HEK293 (cell line): Measurements from ENCODE around the gene APOBEC2.

Experiments used
- BCL11A ChIP-seq: fragments of 450-650 bp; formaldehyde crosslinking; IDR thresholded peaks from 2 replicates; pipeline ENCODE4 v1.5.1; 2016; ENCODE audit warnings: low read depth, missing biosample characterization, missing genetic modification characterization
- CTCF ChIP-seq: fragments of 450-650 bp; formaldehyde crosslinking; IDR thresholded peaks from 2 replicates; pipeline ENCODE4 v1.5.1; 2016; ENCODE audit warnings: missing biosample characterization, missing genetic modification characterization
- GLI4 ChIP-seq: fragments of 450-650 bp; formaldehyde crosslinking; IDR thresholded peaks from 2 replicates; pipeline ENCODE4 v1.5.1; 2016; ENCODE audit warnings: missing biosample characterization, missing genetic modification characterization
- HOXC10 ChIP-seq: sonication (generic); formaldehyde crosslinking; IDR thresholded peaks from 2 replicates; pipeline ENCODE4 v1.8.1; 2023; ENCODE audit warnings: mild to moderate bottlenecking, missing genetic modification reagents
- KLF16 ChIP-seq: fragments of 450-650 bp; formaldehyde crosslinking; IDR thresholded peaks from 2 replicates; pipeline ENCODE4 v1.5.1; 2017; ENCODE audit warnings: missing biosample characterization, missing genetic modification characterization
- MYNN ChIP-seq: fragments of 450-650 bp; formaldehyde crosslinking; IDR thresholded peaks from 2 replicates; pipeline ENCODE4 v1.5.1; 2016; ENCODE audit warnings: missing biosample characterization, missing genetic modification characterization, borderline replicate concordance
- TRIM28 ChIP-seq: IDR thresholded peaks from 2 replicates; pipeline ENCODE4 v1.6.1; 2011; ENCODE audit warnings: low read length, control low read depth, borderline replicate concordance
- ZBTB17 ChIP-seq: fragments of 450-650 bp; formaldehyde crosslinking; IDR thresholded peaks from 2 replicates; pipeline ENCODE4 v1.5.1; 2016; ENCODE audit warnings: missing biosample characterization, missing genetic modification characterization
- ZBTB21 ChIP-seq: fragments of 450-650 bp; formaldehyde crosslinking; IDR thresholded peaks from 2 replicates; pipeline ENCODE4 v1.5.1; 2017; ENCODE audit warnings: missing biosample characterization, missing genetic modification characterization
- ZFHX2 ChIP-seq: fragments of 450-650 bp; formaldehyde crosslinking; conservative IDR thresholded peaks from 2 replicates; pipeline ENCODE4 v1.5.1; 2016; ENCODE audit warnings: missing biosample characterization, missing genetic modification characterization
- ZNF112 ChIP-seq: fragments of 450-650 bp; formaldehyde crosslinking; IDR thresholded peaks from 2 replicates; pipeline ENCODE4 v1.5.0; 2017; ENCODE audit warnings: missing biosample characterization, missing genetic modification characterization
- ZNF19 ChIP-seq: fragments of 450-650 bp; formaldehyde crosslinking; IDR thresholded peaks from 2 replicates; pipeline ENCODE4; 2016; ENCODE audit warnings: missing biosample characterization, missing genetic modification characterization, low read depth
- ZNF221 ChIP-seq: fragments of 450-650 bp; formaldehyde crosslinking; IDR thresholded peaks from 2 replicates; pipeline ENCODE4 v1.5.1; 2017; ENCODE audit warnings: missing biosample characterization, missing genetic modification characterization, borderline replicate concordance
- ZNF223 ChIP-seq: fragments of 450-650 bp; formaldehyde crosslinking; IDR thresholded peaks from 2 replicates; pipeline ENCODE4 v1.5.1; 2016; ENCODE audit warnings: missing biosample characterization, missing genetic modification characterization
- ZNF239 ChIP-seq: fragments of 450-650 bp; formaldehyde crosslinking; IDR thresholded peaks from 2 replicates; pipeline ENCODE4 v1.5.1; 2016; ENCODE audit warnings: missing biosample characterization, missing genetic modification characterization
- ZNF248 ChIP-seq: fragments of 450-650 bp; formaldehyde crosslinking; IDR thresholded peaks from 2 replicates; pipeline ENCODE4 v1.5.1; 2017; ENCODE audit warnings: missing biosample characterization, missing genetic modification characterization
- ZNF416 ChIP-seq: fragments of 450-650 bp; formaldehyde crosslinking; IDR thresholded peaks from 2 replicates; pipeline ENCODE4 v1.5.1; 2016; ENCODE audit warnings: missing biosample characterization, missing genetic modification characterization
- ZNF518A ChIP-seq: fragments of 450-650 bp; formaldehyde crosslinking; conservative IDR thresholded peaks from 2 replicates; pipeline ENCODE4 v1.5.1; 2016; ENCODE audit warnings: low read depth, missing biosample characterization, missing genetic modification characterization
- ZNF529 ChIP-seq: fragments of 450-650 bp; formaldehyde crosslinking; IDR thresholded peaks from 2 replicates; pipeline ENCODE4 v1.5.1; 2017; ENCODE audit warnings: missing genetic modification characterization, missing biosample characterization; ENCODE audit not compliant: insufficient replicate concordance
- ZNF624 ChIP-seq: fragments of 450-650 bp; formaldehyde crosslinking; IDR thresholded peaks from 2 replicates; pipeline ENCODE4 v1.5.1; 2017; ENCODE audit warnings: missing biosample characterization, missing genetic modification characterization
- ZNF660 ChIP-seq: fragments of 450-650 bp; IDR thresholded peaks from 2 replicates; pipeline ENCODE4 v1.5.1; 2018; ENCODE audit warnings: missing biosample characterization, mild to moderate bottlenecking, missing genetic modification characterization
- ZNF701 ChIP-seq: fragments of 450-650 bp; formaldehyde crosslinking; IDR thresholded peaks from 2 replicates; pipeline ENCODE4 v1.5.1; 2016; ENCODE audit warnings: missing biosample characterization, missing genetic modification characterization
- ZNF776 ChIP-seq: fragments of 450-650 bp; formaldehyde crosslinking; IDR thresholded peaks from 2 replicates; pipeline ENCODE4 v1.5.0; 2017; ENCODE audit warnings: missing biosample characterization, missing genetic modification characterization, borderline replicate concordance
- ZSCAN30 ChIP-seq: fragments of 450-650 bp; IDR thresholded peaks from 2 replicates; pipeline ENCODE4 v1.5.1; 2018; ENCODE audit warnings: missing biosample characterization, mild to moderate bottlenecking, missing genetic modification characterization, moderate library complexity
- TF ChIP-seq, protein P1 (sequence below): fragments of 450-650 bp; formaldehyde crosslinking; IDR thresholded peaks from 2 replicates; pipeline ENCODE4 v1.5.1; 2017; ENCODE audit warnings: missing biosample characterization, missing genetic modification characterization
- TF ChIP-seq, protein P2 (sequence below): fragments of 450-650 bp; formaldehyde crosslinking; conservative IDR thresholded peaks from 2 replicates; pipeline ENCODE4 v1.5.1; 2016; ENCODE audit warnings: low read depth, missing biosample characterization, missing genetic modification characterization
- TF ChIP-seq, protein P3 (sequence below): fragments of 450-650 bp; formaldehyde crosslinking; IDR thresholded peaks from 2 replicates; pipeline ENCODE4 v1.5.1; 2016; ENCODE audit warnings: missing biosample characterization, missing genetic modification characterization

Gene APOBEC2

DNA sequence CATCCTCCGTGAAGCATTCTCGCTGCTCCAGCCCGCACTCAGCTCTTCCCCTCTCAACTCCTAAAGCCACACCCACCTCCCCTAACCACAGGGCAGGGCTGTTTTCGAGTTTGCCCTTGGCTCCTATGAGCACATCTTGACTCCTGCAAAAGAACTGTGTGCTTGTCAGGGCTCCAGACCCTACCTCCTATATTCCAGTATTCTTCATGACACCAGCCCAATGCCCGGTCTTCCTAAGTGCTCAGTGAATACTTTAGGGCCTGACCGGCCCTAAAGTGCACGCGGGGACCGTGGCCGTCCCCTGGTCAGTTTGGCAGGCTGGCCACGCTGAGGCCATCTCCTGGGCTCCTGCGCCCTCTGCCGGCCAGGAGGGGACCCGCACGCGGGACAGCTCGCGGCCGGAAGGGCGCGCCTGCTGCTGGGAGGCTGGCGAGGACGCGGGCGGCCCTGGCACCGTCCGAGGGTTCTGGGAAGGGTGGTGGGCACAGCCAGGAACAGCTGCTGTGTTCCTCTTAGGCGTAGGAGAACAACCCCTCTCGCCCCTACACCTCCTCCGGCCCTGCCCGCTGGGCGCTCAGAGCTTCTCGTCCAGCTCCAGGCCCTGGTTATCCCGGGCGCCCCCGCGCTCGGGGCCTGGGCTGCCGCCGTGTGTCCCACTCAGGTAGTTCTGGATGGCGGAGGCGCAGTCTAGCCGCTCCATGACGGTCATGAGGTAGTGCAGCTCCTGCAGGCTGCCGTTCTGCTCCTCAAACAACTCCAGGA is 25.0 kb upstream of the APOBEC2 start (continued):
- TF ChIP-seq ZNF19 (tag by site-specific recombination) = no peak
- TF ChIP-seq KLF16 (tag by site-specific recombination) = 0 out of 2 replicates have a peak, but pooled peaks have one; percentile 36
- no peak for TF ChIP-seq ZNF112 (tag by site-specific recombination)
- TF ChIP-seq, protein P1, sequence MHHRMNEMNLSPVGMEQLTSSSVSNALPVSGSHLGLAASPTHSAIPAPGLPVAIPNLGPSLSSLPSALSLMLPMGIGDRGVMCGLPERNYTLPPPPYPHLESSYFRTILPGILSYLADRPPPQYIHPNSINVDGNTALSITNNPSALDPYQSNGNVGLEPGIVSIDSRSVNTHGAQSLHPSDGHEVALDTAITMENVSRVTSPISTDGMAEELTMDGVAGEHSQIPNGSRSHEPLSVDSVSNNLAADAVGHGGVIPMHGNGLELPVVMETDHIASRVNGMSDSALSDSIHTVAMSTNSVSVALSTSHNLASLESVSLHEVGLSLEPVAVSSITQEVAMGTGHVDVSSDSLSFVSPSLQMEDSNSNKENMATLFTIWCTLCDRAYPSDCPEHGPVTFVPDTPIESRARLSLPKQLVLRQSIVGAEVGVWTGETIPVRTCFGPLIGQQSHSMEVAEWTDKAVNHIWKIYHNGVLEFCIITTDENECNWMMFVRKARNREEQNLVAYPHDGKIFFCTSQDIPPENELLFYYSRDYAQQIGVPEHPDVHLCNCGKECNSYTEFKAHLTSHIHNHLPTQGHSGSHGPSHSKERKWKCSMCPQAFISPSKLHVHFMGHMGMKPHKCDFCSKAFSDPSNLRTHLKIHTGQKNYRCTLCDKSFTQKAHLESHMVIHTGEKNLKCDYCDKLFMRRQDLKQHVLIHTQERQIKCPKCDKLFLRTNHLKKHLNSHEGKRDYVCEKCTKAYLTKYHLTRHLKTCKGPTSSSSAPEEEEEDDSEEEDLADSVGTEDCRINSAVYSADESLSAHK (tag by site-specific recombination) = no peak
- peak; percentile 73 for TF ChIP-seq ZNF660 (tag by site-specific recombination)
- peak; percentile 75 for TF ChIP-seq ZSCAN30 (tag by site-specific recombination)
- TF ChIP-seq ZBTB17 (tag by site-specific recombination) = peak; percentile 72
- no peak for TF ChIP-seq ZNF416 (tag by site-specific recombination)
- TF ChIP-seq ZNF624 = no peak
- no peak for TF ChIP-seq ZNF223 (tag by site-specific recombination)
- no peak for TF ChIP-seq ZNF529 (tag by site-specific recombination)
- TF ChIP-seq HOXC10 = no peak
- TF ChIP-seq ZNF248 = no peak
- TF ChIP-seq, protein P2, sequence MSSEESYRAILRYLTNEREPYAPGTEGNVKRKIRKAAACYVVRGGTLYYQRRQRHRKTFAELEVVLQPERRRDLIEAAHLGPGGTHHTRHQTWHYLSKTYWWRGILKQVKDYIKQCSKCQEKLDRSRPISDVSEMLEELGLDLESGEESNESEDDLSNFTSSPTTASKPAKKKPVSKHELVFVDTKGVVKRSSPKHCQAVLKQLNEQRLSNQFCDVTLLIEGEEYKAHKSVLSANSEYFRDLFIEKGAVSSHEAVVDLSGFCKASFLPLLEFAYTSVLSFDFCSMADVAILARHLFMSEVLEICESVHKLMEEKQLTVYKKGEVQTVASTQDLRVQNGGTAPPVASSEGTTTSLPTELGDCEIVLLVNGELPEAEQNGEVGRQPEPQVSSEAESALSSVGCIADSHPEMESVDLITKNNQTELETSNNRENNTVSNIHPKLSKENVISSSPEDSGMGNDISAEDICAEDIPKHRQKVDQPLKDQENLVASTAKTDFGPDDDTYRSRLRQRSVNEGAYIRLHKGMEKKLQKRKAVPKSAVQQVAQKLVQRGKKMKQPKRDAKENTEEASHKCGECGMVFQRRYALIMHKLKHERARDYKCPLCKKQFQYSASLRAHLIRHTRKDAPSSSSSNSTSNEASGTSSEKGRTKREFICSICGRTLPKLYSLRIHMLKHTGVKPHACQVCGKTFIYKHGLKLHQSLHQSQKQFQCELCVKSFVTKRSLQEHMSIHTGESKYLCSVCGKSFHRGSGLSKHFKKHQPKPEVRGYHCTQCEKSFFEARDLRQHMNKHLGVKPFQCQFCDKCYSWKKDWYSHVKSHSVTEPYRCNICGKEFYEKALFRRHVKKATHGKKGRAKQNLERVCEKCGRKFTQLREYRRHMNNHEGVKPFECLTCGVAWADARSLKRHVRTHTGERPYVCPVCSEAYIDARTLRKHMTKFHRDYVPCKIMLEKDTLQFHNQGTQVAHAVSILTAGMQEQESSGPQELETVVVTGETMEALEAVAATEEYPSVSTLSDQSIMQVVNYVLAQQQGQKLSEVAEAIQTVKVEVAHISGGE = no peak
- TF ChIP-seq CTCF = peak; percentile 98
- TF ChIP-seq ZFHX2 (tag by site-specific recombination) = peak; percentile 71
- TF ChIP-seq ZNF776 (tag by site-specific recombination) = no peak
- TF ChIP-seq ZNF239 (tag by site-specific recombination) = no peak
- no peak for TF ChIP-seq ZNF221 (tag by site-specific recombination)
- TF ChIP-seq, protein P3, sequence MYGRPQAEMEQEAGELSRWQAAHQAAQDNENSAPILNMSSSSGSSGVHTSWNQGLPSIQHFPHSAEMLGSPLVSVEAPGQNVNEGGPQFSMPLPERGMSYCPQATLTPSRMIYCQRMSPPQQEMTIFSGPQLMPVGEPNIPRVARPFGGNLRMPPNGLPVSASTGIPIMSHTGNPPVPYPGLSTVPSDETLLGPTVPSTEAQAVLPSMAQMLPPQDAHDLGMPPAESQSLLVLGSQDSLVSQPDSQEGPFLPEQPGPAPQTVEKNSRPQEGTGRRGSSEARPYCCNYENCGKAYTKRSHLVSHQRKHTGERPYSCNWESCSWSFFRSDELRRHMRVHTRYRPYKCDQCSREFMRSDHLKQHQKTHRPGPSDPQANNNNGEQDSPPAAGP (tag by site-specific recombination) = no peak
- no peak for TF ChIP-seq GLI4 (tag by site-specific recombination)
- no peak; the same call in 1 of the 2 replicates for TF ChIP-seq ZNF701
- 0 out of 2 replicates have a peak, but pooled peaks have one; percentile 16 for TF ChIP-seq ZNF518A
- no peak for TF ChIP-seq MYNN (tag by site-specific recombination)
- TF ChIP-seq BCL11A = peak; percentile 51; the same call in 1 of the 2 replicates
- TF ChIP-seq TRIM28 = 0 out of 2 replicates have a peak, but pooled peaks have one; percentile 43
- TF ChIP-seq ZBTB21 = no peak
